Neutrophil (primary cell): ENCODE data around the gene IFT57.
A peak's percentile ranks its signal among the peaks of the same experiment; 100 is the strongest.

ENCODE experiments used
- H3K27ac ChIP-seq: fragments of 200-600 bp; sonication (generic); 2 replicates; pipeline ENCODE4 v1.5.1; 2016; ENCODE audit warnings: mild to moderate bottlenecking, moderate library complexity
- H3K27me3 ChIP-seq: fragments of 200-600 bp; sonication (generic); 2 replicates; pipeline ENCODE4 v1.6.0; 2016; ENCODE audit warnings: mild to moderate bottlenecking
- H3K36me3 ChIP-seq: fragments of 200-600 bp; sonication (generic); 2 replicates; pipeline ENCODE4 v1.5.1; 2017
- H3K4me1 ChIP-seq, 2 experiments: fragments of 200-600 bp in 1 of 2; sonication (generic) in 1 of 2; 1 replicate in 1 of 2; 2 replicates in 1 of 2; pipeline versions ENCODE4 v1.5.1 to v1.6.1; 2013 to 2016; ENCODE audit warnings: low read depth in 1 of 2, low read length in 1 of 2, mild to moderate bottlenecking in 1 of 2, moderate library complexity in 1 of 2; ENCODE audit not compliant: control insufficient read depth in 1 of 2, insufficient read depth in 1 of 2
- H3K4me3 ChIP-seq, 2 experiments: fragments of 200-600 bp in 1 of 2; sonication (generic) in 1 of 2; 1 replicate in 1 of 2; 2 replicates in 1 of 2; pipeline ENCODE4 v1.5.1; 2013 to 2016; ENCODE audit warnings: low read depth in 1 of 2, low read length in 1 of 2, mild to moderate bottlenecking in 1 of 2, moderate library complexity in 1 of 2
- H3K9me3 ChIP-seq: fragments of 200-600 bp; sonication (generic); 2 replicates; pipeline ENCODE4 v1.5.1; 2016
- TF ChIP-seq, protein P1 (sequence below): fragments of 200-600 bp; sonication (generic); IDR thresholded peaks from 2 replicates; pipeline ENCODE4 v1.5.1; 2016; ENCODE audit warnings: antibody characterized with exemption

Gene IFT57

GRCh38 chr3:108130701-108131474 is 91.3 kb downstream of the IFT57 start:
- Histone ChIP-seq H3K36me3 (no peaks in the 10 kb centered on the region), H3K4me3 (no peak overlapping the region), H3K27ac (peak overlapping the region; percentile 80), H3K4me1 (peaks cover 48 to 54% of the 10 kb centered on the region in 2 experiments), H3K27me3 (no peaks in the 10 kb centered on the region), H3K9me3 (no peaks in the 10 kb centered on the region)
- TF ChIP-seq, protein P1, sequence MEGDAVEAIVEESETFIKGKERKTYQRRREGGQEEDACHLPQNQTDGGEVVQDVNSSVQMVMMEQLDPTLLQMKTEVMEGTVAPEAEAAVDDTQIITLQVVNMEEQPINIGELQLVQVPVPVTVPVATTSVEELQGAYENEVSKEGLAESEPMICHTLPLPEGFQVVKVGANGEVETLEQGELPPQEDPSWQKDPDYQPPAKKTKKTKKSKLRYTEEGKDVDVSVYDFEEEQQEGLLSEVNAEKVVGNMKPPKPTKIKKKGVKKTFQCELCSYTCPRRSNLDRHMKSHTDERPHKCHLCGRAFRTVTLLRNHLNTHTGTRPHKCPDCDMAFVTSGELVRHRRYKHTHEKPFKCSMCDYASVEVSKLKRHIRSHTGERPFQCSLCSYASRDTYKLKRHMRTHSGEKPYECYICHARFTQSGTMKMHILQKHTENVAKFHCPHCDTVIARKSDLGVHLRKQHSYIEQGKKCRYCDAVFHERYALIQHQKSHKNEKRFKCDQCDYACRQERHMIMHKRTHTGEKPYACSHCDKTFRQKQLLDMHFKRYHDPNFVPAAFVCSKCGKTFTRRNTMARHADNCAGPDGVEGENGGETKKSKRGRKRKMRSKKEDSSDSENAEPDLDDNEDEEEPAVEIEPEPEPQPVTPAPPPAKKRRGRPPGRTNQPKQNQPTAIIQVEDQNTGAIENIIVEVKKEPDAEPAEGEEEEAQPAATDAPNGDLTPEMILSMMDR, result no peak

DNA sequence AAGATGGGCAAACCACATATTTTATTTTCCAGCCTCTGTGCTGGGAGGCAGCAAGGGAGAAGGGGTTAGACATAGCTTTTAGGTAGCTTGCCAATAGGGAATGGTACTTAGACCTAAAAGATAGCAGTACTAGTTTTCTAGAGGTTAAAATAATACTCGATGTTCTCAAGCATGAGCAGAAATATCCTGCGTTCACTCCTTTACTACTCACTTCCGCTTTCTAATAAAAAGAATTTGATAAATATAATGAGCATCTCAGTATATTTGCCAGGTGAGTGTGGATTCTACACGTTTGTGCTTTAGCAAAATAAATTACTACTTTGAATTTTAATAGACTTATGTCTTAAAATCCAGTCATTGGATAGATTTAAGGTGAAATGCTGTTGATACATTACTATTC is 92.0 kb downstream of the IFT57 start:
- Histone ChIP-seq H3K4me3 (no peak overlapping the region), H3K27ac (no peak overlapping the region), H3K27me3 (no peaks in the 10 kb centered on the region), H3K9me3 (no peaks in the 10 kb centered on the region), H3K36me3 (no peaks in the 10 kb centered on the region), H3K4me1 (peaks cover 54 to 60% of the 10 kb centered on the region in 2 experiments)
- TF ChIP-seq, protein P1, result no peak

GRCh38 chr3:108127301-108127988 is 94.8 kb downstream of the IFT57 start:
- peak overlapping the region; percentile 58 for H3K27ac ChIP-seq
- H3K4me1 ChIP-seq, result peaks cover 64 to 71% of the 10 kb centered on the region in 2 experiments
- peak overlapping the region; percentile 10 to 22 for H3K4me3 ChIP-seq
- no peaks in the 10 kb centered on the region for H3K36me3 ChIP-seq
- no peaks in the 10 kb centered on the region for H3K27me3 ChIP-seq
- TF ChIP-seq, protein P1, result no peak
- H3K9me3 ChIP-seq, result no peaks in the 10 kb centered on the region

- no peak overlapping the region for H3K4me3 ChIP-seq
- peak overlapping the region; percentile 87 for H3K27ac ChIP-seq
- no peaks in the 10 kb centered on the region for H3K9me3 ChIP-seq
- no peaks in the 10 kb centered on the region for H3K36me3 ChIP-seq
- TF ChIP-seq, protein P1, result no peak
- H3K4me1 ChIP-seq, result peaks cover 64 to 71% of the 10 kb centered on the region in 2 experiments
- no peaks in the 10 kb centered on the region for H3K27me3 ChIP-seq
Measured at GRCh38 chr3:108126348-108126747, 95.9 kb downstream of the IFT57 start.

DNA sequence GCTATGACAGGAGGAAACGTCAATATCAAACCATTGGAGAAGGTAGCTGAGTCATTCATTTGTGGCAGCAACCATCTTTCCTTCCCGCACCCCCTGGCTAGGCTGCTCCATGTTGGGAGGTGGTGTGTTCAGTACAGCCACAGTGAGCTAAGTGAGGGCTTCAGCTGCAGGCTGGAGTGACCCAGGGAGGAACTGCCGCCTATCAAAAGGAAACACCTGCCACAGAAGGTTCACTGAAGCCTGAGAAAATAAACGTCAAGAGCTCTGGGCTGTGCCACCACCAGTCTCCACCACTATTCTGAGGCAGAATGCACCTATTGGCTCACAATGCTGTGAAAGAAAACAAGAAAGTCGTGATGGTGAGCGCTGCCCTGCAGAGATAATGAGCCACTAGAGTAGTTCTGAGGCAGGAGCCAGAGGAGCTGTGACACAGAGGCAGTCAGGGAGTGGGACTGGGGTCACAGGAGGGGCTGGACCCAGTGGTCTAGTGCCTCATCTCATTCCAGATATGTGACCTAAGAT is 96.6 kb downstream of the IFT57 start:
- no peaks in the 10 kb centered on the region for H3K36me3 ChIP-seq
- H3K4me1 ChIP-seq, result peaks cover 71 to 76% of the 10 kb centered on the region in 2 experiments
- H3K27me3 ChIP-seq, result no peaks in the 10 kb centered on the region
- no peaks in the 10 kb centered on the region for H3K9me3 ChIP-seq
- peak overlapping the region in 1 of 2 experiments; percentile 51 for H3K4me3 ChIP-seq
- H3K27ac ChIP-seq, result peak overlapping the region; percentile 87
- TF ChIP-seq, protein P1, result no peak
